Ovary (tissue), 3 donors: ENCODE measurements around the gene CHST13.

ENCODE experiments used
- POLR2A ChIP-seq: fragments of 450-650 bp; IDR thresholded peaks from one replicate; pipeline ENCODE4 v1.6.1; 2017; ENCODE audit warnings: antibody characterized with exemption, mild to moderate bottlenecking, moderate library complexity
- TF ChIP-seq, protein P1 (sequence below), 3 donors: fragments of 450-650 bp in 2 of 3; fragments of 200-600 bp in 1 of 3; IDR thresholded peaks; one replicate each; pipeline versions ENCODE4 v1.5.1 to v1.8.0; 2016 to 2022; ENCODE audit warnings: antibody characterized with exemption in 3 of 3, mild to moderate bottlenecking in 1 of 3
- donor health status: DM: no; HTN: no; CAD: no.

DNA sequence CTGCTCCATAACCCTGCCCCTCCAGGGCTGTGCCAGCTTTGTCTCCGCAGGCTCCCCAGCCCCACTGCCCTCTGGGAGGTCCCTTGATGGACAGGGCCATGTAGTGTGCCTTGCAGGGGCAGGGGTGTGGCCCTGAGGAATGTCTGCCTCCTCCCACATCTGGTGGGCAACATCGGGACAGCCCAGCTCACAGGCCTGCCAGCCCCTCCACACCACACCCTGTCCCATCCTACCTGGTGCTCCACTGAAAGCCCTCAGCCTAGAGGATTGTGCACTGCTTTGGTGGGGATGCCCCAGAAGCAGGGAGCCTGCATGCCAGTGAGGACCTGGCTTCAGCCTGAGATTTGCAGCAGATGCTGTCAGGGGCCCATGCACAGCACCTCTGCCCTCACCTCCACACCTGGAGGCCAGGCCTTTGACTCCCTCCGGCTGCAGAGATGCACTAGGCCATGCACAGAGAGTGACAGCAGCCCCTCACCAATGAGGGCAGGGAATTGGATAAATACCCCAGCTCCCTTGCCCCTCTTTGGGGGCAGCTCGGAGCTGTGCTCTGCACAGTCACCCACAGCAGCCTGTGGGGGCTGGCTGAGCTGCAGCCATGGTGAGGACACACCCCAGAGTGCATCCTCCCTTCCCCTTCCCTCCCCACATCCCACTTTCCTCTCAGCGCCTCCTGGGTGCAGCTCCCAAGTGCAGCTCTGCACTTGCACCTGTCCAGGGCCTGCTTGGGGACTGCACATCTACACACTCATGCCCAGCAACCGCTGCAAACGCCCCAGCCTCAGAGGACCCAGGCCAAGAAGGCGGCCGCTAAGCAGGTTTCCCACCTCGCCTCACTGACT is 32.1 kb downstream of the CHST13 start:
- TF ChIP-seq, protein P1, sequence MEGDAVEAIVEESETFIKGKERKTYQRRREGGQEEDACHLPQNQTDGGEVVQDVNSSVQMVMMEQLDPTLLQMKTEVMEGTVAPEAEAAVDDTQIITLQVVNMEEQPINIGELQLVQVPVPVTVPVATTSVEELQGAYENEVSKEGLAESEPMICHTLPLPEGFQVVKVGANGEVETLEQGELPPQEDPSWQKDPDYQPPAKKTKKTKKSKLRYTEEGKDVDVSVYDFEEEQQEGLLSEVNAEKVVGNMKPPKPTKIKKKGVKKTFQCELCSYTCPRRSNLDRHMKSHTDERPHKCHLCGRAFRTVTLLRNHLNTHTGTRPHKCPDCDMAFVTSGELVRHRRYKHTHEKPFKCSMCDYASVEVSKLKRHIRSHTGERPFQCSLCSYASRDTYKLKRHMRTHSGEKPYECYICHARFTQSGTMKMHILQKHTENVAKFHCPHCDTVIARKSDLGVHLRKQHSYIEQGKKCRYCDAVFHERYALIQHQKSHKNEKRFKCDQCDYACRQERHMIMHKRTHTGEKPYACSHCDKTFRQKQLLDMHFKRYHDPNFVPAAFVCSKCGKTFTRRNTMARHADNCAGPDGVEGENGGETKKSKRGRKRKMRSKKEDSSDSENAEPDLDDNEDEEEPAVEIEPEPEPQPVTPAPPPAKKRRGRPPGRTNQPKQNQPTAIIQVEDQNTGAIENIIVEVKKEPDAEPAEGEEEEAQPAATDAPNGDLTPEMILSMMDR (IDR thresholded peaks at IDR 0.05): no peak
- TF ChIP-seq POLR2A: no peak
